ENCODE results near the gene MYL6. TPM values are rescaled to one million over a fixed set of nuclear protein-coding genes. Genes with fewer than 3 reads are reported as not detected.

The MYL6 gene
- total and polyA plus RNA-seq, 9 of the 15 experiments (the other 6 are each of a cell fraction or from before 2014, with no cell fraction given) = 557 to 1,664 (median 958) TPM

DNA sequence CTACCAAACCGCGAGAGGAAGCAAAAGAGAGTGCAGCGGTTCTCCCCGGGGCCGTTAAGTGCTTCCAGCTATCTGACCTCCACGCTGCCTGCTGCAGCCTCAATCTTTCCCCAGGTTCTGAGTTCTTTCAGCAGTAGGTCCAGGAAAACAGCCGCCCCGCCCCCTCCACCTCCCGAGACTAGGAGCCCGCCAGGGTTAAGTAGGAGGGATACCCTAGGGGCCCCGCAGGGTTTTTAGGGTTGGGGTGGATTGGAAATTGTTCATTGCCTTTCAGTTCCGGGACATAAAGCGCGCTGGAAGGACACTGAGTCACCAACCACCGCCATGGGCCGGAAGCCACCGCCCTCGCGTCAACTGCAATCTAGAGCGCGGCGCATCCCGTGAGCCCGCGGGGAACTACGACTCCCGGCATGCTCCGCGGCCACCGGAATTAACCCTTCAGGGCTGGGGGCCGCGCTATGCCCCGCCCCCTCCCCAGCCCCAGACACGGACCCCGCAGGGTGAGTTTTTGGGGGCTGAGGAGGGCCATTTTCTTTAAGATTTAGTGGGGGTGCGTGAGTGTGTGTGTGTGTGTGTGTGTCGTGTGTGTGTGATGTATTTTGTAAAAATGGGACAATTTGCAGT is 5.9 kb upstream of the MYL6 start, which contains the start of gene MYL6B (continued):
- TF ChIP-seq STAG1 (CRISPR knock-in tag; IDR thresholded peaks at IDR 0.05; ENCODE audit: borderline replicate concordance) (no peak), SMARCA4 (IDR thresholded peaks at IDR 0.05) (no peak), SNRNP70 (optimal IDR thresholded peaks at IDR 0.05; ENCODE audit: low read depth, low read length) (no peak), TBL1XR1 (IDR thresholded peaks at IDR 0.05; ENCODE audit: low read length in 2 of 2) (no peak; a peak in 1 of 4 replicates), GTF2F1 (IDR thresholded peaks at IDR 0.05; ENCODE audit: low read depth, low read length) (no peak), ATF7 (IDR thresholded peaks at IDR 0.05) (peak; percentile 66), BDP1 (IDR thresholded peaks at IDR 0.05; ENCODE audit: insufficient read depth, insufficient read length) (no peak), SREBF1 (IDR thresholded peaks at IDR 0.05; ENCODE audit: borderline replicate concordance, low read depth, low read length) (no peak), ZNF143 (CRISPR knock-in tag; IDR thresholded peaks at IDR 0.05) (peak; percentile 91), SRSF9 (IDR thresholded peaks at IDR 0.05; ENCODE audit: borderline replicate concordance, low read depth, low read length) (no peak), TGIF2 (CRISPR knock-in tag; IDR thresholded peaks at IDR 0.05) (no peak), ZNF778 (CRISPR knock-in tag; IDR thresholded peaks at IDR 0.05) (no peak), MED1 (CRISPR knock-in tag; IDR thresholded peaks at IDR 0.05; ENCODE audit: borderline replicate concordance) (no peak), TOE1 (IDR thresholded peaks at IDR 0.05; ENCODE audit: borderline replicate concordance) (peak; percentile 88), TOE1 (CRISPR knock-in tag; IDR thresholded peaks at IDR 0.05; ENCODE audit: borderline replicate concordance, low read depth) (no peak), DACH1 (IDR thresholded peaks at IDR 0.05; ENCODE audit: partially characterized antibody) (no peak), SP1 (CRISPR knock-in tag; IDR thresholded peaks at IDR 0.05) (peak; percentile 78), ZC3H4 (CRISPR knock-in tag; IDR thresholded peaks at IDR 0.05; ENCODE audit: borderline replicate concordance) (no peak), ZNF584 (CRISPR knock-in tag; IDR thresholded peaks at IDR 0.05; ENCODE audit: low read depth) (no peak), L3MBTL2 (IDR thresholded peaks at IDR 0.05) (no peak), TCF7 (IDR thresholded peaks at IDR 0.05; ENCODE audit: borderline replicate concordance) (no peak), E2F4 (CRISPR knock-in tag; IDR thresholded peaks at IDR 0.05; ENCODE audit: low read depth) (no peak)
- TF ChIP-seq, protein P1, sequence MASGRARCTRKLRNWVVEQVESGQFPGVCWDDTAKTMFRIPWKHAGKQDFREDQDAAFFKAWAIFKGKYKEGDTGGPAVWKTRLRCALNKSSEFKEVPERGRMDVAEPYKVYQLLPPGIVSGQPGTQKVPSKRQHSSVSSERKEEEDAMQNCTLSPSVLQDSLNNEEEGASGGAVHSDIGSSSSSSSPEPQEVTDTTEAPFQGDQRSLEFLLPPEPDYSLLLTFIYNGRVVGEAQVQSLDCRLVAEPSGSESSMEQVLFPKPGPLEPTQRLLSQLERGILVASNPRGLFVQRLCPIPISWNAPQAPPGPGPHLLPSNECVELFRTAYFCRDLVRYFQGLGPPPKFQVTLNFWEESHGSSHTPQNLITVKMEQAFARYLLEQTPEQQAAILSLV (tag; IDR thresholded peaks at IDR 0.05) = no peak
- TF ChIP-seq, protein P2, sequence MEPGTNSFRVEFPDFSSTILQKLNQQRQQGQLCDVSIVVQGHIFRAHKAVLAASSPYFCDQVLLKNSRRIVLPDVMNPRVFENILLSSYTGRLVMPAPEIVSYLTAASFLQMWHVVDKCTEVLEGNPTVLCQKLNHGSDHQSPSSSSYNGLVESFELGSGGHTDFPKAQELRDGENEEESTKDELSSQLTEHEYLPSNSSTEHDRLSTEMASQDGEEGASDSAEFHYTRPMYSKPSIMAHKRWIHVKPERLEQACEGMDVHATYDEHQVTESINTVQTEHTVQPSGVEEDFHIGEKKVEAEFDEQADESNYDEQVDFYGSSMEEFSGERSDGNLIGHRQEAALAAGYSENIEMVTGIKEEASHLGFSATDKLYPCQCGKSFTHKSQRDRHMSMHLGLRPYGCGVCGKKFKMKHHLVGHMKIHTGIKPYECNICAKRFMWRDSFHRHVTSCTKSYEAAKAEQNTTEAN (CRISPR knock-in tag; IDR thresholded peaks at IDR 0.05) = no peak
- TF ChIP-seq, protein P3, sequence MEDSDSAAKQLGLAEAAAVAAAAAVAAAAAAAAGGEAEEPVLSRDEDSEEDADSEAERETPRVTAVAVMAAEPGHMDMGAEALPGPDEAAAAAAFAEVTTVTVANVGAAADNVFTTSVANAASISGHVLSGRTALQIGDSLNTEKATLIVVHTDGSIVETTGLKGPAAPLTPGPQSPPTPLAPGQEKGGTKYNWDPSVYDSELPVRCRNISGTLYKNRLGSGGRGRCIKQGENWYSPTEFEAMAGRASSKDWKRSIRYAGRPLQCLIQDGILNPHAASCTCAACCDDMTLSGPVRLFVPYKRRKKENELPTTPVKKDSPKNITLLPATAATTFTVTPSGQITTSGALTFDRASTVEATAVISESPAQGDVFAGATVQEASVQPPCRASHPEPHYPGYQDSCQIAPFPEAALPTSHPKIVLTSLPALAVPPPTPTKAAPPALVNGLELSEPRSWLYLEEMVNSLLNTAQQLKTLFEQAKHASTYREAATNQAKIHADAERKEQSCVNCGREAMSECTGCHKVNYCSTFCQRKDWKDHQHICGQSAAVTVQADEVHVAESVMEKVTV (CRISPR knock-in tag; IDR thresholded peaks at IDR 0.05) = no peak

All from K562 (cell line).